Hematopoietic multipotent progenitor cell treated with erythropoietin and hydrocortisone succinate and interleukin-3 and kit ligand, for 8 days (in vitro differentiated cells): ENCODE results near the gene TACC3.

Experiments used
- DNase-seq: peaks from one replicate; pipeline ENCODE4 v3.0.0-alpha.2; 2015

TACC3 gene

GRCh38 chr4:1725521-1725920 is 4.2 kb downstream of the TACC3 start:
- no peak for DNase-seq

DNA sequence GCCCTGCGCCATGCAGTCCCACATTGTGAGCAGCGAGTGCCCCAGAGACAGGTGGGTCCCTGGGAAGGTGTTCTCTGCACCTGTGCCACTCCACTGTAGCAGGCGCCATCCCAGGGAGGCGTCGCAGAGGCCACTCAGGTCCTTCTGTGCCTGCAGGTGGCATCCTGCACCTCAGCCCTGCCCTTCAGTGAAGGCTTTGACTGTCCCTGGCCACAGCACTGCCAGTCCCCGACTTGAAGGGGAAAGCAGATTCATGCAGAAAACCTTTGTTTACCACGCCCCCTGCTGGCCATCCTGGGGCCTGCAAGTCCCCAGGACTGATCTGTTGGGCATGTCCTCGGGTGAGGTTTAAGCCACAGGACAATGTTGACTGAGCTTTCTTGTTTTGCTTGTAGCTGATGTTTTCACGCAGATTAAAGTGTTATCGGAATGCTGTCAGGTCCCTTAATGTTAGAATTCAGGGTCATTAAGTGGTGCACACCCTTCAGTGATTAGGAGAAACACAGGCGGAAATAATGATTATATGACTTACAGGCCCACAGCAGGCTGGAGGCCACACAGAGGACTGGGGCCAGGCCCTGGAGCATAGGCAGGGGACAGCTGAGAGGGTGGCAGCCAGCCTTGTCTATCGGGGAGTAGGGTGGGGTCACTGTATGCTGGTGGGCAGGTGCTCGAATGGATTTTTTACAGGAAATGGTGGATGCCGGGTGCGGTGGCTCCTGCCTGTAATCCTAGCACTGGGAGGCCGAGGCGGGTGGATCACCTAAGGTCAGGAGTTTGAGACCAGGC is 5.0 kb downstream of the TACC3 start:
- DNase-seq: peak; percentile 90

GRCh38 chr4:1727117-1728031 is 6.1 kb downstream of the TACC3 start:
- peak; percentile 47 for DNase-seq

DNA sequence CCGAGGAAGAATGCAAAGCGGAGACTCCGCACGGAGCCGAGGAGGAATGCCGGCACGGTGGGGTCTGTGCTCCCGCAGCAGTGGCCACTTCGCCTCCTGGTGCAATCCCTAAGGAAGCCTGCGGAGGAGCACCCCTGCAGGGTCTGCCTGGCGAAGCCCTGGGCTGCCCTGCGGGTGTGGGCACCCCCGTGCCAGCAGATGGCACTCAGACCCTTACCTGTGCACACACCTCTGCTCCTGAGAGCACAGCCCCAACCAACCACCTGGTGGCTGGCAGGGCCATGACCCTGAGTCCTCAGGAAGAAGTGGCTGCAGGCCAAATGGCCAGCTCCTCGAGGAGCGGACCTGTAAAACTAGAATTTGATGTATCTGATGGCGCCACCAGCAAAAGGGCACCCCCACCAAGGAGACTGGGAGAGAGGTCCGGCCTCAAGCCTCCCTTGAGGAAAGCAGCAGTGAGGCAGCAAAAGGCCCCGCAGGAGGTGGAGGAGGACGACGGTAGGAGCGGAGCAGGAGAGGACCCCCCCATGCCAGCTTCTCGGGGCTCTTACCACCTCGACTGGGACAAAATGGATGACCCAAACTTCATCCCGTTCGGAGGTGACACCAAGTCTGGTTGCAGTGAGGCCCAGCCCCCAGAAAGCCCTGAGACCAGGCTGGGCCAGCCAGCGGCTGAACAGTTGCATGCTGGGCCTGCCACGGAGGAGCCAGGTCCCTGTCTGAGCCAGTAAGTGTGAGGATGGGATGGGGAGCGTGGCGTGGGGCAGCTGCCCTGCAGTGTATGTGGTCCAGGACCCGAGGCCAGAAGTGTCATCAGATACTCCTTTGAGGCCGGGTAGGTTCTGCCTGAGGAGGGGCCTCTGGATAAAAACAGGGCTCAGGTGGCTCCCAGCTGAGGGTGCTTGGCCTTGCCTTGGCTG is 7.0 kb downstream of the TACC3 start:
- DNase-seq: no peak

DNA sequence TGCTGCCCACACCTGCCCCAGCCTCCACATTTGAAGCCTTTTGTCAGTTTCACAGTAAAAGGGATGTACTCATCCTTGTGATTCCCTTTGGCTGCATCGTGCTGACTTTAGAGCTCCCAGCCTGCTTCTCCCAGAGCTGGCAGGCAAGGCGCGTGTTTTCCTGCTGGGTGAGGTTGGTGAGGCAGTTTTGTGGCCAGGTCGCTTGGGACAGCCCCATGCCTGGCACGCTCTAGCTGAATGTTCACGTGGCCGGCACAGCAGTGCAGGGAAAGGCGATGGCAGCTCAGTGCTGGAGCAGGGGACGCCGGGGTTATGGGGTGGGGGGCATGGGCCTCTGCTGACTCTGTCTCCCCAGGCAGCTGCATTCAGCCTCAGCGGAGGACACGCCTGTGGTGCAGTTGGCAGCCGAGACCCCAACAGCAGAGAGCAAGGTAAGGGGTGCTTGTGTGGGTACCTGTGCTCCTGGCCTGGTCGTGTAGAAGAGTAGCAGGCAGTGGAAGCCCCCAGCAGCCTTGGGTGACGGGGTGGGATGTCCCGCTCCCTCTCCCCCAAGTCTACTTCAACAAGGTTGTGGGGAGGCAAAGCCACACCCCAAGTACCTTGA is 9.3 kb downstream of the TACC3 start:
- DNase-seq: no peak

DNA sequence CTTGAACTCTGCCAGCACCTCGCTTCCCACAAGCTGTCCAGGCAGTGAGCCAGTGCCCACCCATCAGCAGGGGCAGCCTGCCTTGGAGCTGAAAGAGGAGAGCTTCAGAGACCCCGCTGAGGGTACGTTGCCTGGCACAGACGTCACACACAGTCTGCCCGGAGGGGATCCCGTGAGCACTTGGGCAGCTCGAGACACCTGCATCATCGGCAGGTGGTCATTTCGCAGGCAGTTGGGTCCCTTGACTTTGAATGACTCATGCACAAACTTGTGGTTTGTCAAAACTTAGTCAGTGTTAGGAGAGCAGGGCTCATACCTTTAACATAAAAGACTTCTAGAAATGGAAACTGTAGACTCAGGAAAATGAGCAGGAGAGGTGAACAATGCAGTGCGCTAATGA is 9.9 kb downstream of the TACC3 start:
- DNase-seq: no peak

DNA sequence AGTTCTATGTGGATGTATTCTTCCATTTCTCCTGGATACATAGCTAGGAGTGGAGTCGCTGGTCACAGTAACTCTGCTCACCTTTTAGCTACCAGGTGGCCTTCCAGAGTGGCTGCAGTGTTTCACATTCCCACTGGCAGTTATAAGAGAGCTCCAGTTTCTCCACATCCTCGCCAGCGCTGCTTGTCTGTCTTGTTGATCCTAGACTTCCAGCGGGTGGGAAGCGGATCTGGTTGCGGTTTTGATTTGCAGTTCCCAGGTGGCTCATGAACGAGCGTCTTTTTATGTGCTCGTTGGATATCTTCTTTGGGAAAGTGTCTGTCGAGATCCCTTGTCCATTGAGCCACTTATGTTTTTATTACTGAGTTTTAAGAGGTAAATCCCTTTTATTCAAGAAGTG is 11.6 kb downstream of the TACC3 start:
- DNase-seq: no peak

DNA sequence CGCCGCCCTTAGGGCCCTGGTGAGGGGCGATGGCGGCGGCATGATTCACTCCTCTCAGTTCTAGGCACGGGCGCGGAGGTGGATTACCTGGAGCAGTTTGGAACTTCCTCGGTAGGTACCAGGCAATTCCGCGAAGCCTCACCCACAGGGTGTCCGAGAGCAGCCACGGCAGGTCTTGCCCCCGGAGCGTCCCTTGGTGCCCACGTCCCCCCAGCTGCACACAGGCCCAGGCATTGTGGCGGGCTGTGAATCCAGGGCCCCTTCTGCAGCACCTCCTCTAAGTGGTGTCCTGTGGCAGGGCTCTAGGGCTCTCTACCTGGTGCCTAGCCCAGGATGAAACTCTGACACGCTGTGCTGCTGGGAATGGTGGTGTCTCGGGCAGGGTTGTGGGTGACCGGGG is 13.9 kb downstream of the TACC3 start:
- no peak for DNase-seq

DNA sequence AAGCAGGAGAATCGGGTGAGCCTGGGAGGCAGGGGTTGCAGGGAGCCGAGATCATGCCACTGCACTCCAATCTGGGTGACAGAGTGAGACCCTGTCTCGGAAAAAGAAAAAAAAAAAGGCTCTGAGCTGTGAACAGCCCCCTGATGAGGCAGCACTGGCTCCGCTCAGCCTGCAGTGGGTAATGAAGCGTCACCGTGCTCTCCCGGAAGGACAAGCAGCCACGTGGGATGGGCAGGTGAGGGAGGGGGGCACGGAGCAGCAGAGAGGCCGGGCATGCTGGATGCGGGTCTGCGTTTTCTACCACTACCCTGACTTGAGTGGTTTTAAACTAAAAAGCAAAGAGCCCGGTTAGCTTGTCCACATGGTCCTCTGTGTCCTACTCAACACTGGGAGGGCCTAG is 15.5 kb downstream of the TACC3 start:
- no peak for DNase-seq

DNA sequence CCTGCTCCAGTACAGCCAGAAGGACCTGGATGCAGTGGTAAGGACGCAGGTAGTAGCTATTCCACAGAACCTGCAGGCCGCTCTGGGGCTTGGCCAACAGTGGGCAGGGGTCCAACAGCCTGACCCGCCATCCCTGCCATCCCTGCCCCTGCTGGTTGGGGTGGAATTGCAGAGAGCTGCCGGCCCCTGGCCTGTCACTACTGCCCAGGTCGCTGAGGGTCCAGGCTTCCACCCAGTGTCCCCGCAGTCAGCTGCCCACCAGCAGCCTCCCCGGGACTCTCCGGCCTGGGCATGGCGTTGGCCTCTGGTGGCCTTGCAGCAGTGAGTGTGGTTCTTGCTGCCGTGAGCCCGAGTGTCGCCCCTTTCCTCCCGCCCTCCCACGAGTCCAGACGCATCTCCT is 16.3 kb downstream of the TACC3 start:
- DNase-seq: no peak

GRCh38 chr4:1738410-1738809 is 17.1 kb downstream of the TACC3 start:
- no peak for DNase-seq

DNA sequence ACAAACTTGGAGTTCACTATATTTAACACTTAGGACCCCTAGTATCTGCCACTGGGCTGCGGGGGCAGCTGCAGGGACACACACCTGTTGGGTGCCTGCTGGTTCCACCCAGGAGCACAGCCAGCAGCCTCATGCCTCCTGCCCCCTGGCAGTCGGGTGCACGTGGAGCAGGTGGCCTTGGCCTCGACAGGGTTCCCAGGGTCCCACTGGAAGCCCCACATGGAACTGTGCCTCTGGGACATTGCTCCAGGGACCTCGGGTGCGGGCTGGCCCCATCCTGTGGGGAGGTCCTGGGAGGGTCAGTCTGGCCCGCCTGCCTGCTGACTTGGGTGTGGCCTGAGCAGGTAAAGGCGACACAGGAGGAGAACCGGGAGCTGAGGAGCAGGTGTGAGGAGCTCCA is 18.0 kb downstream of the TACC3 start:
- no peak for DNase-seq

GRCh38 chr4:1740021-1740545 is 18.8 kb downstream of the TACC3 start:
- DNase-seq: no peak

- no peak for DNase-seq
Measured at GRCh38 chr4:1741208-1741607, 19.9 kb downstream of the TACC3 start.

GRCh38 chr4:1743551-1743950 is 22.2 kb downstream of the TACC3 start:
- DNase-seq: no peak

DNA sequence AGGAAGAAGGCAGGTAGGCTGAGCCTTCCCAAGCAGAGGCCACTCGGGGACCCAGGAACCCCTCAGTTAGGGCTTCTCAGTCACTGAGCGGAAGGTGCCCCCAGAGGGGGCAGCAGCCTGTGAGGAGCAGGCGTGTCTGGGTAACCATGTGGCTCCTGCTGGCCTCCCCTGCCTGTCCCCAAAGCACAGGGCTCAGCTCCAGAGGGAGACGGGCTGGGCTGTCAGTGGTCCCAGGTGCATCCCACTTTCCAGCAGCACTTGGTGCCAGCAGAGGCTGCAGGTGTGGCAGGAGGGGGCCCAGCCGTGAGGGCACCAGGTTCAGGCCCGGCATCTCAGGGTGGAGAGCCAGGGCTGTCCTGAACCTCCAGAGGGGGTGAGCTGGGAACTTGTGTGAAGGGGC is 22.7 kb downstream of the TACC3 start:
- DNase-seq: no peak

GRCh38 chr4:1744552-1744951 is 23.2 kb downstream of the TACC3 start:
- no peak for DNase-seq

DNA sequence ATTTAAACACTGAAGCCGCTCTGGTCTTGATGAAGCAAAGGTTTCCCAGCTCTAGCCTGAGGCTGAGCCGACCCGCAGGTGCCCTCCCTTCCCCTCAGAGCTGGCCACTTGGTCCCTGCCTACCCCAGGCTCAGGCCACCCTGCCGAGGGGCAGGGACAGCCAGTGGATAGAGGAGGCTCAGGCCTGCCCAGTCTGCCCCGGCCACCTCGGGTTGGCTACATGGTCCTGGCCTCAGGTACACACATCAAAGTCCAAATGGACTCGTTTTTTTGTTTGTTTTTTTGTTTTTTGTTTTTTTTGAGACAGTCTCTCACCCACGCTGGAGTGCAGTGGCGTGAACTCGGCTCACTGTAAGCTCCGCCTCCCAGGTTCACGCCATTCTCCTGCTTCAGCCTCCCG is 23.8 kb downstream of the TACC3 start:
- no peak for DNase-seq

- DNase-seq: no peak
Measured at GRCh38 chr4:1745697-1746096, 24.4 kb downstream of the TACC3 start.

GRCh38 chr4:1746265-1746691 is 25.0 kb downstream of the TACC3 start:
- DNase-seq: peak; percentile 76

GRCh38 chr4:1746919-1747602 is 25.7 kb downstream of the TACC3 start:
- DNase-seq: no peak

GRCh38 chr4:1747603-1747967 is 26.3 kb downstream of the TACC3 start:
- DNase-seq: no peak
